ENCODE data around the gene ZNF771.
"Not testable (repeated sequence)": the region's sequence is repeated elsewhere in the genome, so short reads cannot be mapped to it uniquely, and the experiment has no call there.

Gene ZNF771

DNA sequence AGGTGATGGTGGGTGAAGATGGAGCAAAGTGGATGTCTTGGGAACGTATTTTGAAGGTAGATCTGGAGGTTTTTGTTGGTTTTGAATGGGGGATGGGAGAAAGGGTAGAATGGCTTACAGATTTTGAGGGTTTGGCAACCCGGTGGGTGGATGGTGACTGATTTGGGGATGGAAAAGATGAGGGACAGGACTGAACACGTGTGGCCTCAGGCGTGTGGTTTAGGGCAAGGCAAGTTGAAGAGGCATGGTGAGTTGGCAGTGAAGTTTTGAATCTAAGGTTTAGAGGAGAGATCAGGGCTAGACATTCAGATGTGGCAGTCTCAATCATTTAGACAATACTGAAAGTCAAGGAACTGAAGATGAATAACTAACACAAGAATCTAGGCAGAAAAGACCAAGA is 27.4 kb downstream of the ZNF771 start:
- DNase-seq (ENCODE audit: low read depth) = no peak

DNA sequence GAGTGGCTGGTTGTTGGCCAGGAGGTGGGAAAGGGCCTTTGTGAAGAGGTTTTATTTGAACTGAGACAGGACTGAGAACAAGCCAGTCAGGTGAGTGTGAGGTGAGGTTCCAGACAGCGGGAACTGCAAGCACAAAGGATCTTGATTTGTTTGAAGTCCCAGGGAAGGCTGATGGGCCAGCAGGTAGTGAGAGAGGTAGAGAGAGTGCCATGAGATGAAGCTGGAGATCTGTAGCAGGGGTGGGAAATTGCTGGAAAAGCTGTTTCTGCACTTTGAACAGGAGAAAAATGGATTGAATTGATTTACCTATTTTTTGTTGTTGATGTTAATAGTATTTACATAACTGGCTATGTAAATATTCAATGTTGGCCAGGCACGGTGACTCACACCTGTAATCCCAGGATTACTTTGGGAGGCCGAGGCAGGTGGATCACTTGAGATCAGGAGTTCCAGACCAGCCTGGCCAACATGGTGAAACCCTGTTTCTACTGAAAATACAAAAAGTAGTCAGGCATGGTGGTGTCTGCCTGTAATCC is 30.2 kb downstream of the ZNF771 start:
- DNase-seq (ENCODE audit: low read depth) = no peak

DNA sequence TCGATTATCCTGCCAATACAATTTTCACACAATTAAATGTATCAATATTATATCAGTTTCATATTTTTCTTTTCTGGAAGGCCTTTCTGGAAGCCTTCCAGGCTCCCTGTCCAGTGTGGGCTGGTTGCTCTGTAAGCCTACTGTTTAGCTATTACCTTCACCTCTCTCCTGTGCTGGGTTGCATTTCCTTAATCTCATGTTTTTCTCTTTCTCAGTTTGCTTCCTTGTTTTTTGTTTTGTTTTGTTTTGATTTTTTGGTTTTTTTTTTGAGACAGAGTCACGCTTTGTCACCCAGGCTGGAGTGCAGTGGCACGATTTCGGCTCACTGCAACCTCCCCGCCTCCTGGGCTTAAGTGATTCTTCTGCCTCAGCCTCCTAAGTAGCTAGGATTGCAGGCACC is 31.4 kb downstream of the ZNF771 start:
- no peak for DNase-seq (ENCODE audit: low read depth)

DNA sequence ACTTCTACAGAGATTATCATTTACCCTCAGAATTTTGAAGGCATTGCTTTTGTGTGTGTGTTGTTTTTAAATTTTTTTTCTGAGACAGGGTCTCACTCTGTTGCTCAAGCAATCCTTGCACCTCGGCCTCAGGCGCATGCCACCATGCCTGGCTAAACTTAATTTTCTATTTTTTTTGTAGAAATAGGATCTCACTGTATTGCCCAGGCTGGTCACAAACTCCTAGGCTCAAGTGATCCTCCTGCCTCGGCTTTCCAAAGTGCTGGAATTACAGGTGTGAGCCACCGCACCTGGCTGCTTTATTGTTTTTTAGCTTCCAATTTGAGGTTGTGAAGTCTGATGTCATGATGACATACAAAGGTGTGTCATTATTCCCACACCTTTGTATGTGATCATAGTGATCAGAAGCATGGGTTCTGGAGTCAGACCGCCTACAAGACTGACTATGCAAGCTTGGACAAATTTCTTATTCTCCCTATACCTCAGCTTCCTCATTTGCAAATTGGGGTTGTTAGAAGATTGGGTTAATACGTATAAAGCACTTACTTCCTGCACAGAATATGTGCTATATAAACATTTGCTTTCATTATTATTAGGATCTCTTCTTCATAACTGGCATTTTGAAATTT is 32.4 kb downstream of the ZNF771 start:
- DNase-seq (ENCODE audit: low read depth) = no peak

DNA sequence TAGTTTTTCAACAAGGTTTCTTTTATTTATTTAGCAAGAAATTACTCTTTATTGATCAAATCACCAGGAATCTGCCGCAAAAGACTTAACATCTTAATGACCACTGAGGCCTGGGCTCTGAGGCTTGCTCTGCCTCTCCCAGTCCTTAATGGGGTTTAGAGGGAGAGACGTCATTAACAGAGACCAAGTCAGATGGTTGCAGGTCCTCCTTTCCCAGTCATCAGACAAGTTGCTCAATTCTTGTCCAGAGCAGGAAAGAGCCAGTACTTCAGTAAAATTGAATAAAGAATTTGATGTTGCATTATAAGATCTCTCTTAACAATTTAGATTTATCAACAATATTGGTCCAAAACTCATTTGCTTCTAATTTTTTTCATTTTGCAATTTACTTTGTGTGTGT is 36.2 kb downstream of the ZNF771 start:
- no peak for DNase-seq (ENCODE audit: low read depth)

DNA sequence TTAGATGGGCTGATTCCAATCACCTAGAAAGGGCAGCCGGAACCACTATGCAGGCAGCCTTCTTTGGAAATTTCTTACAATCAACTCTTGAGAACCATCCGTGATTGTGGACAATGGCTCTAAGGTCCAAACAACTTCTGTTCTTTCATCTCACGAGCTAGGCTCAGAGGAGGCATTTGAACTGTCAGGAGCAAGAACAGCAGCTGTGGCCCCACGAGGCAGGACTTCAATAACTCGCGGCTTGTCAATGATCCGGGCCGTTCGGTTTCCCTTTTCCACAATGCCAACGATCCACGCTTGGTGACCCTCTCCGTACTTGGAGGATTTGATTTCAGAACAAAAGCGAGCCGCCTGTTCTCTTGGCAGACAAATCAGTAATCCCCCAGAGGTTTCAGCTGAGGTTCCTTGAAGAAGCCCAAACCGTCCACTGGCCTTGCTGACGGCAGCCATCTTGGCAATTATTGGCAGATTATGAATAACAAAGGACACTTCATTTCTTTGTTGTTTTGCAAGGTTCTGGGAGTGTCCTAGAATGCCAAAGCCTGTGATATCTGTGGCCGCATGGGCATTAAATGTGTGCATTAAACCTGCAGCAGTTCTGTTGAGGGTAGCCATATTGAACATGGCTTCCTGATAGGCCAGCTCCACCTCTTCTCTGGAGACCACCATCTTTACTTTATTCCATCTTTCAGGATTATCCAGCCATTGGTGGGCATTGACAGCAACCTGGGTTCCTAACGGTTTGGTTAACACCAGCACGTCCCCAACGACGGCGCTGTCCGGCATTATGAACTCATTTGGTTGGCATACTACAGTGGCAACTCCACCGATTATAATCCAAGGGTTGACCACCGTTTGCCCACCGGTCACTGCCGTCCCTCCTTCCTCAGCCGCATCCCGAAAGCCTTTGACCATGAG is 37.1 kb downstream of the ZNF771 start:
- DNase-seq (ENCODE audit: low read depth) = no peak

DNA sequence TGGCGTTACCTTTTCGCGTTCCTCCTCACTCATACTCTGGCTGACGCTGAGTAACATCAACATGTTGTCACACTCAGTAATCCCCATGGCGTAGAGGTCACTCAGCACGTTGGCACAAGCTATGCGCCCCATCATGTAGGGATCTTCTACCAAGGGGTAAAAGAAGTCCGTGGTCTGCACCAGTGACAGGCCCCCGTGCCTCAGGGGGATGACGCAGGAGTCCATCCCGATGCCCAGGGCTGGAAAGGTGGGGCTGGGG is 37.7 kb downstream of the ZNF771 start:
- DNase-seq (ENCODE audit: low read depth) = no peak

DNA sequence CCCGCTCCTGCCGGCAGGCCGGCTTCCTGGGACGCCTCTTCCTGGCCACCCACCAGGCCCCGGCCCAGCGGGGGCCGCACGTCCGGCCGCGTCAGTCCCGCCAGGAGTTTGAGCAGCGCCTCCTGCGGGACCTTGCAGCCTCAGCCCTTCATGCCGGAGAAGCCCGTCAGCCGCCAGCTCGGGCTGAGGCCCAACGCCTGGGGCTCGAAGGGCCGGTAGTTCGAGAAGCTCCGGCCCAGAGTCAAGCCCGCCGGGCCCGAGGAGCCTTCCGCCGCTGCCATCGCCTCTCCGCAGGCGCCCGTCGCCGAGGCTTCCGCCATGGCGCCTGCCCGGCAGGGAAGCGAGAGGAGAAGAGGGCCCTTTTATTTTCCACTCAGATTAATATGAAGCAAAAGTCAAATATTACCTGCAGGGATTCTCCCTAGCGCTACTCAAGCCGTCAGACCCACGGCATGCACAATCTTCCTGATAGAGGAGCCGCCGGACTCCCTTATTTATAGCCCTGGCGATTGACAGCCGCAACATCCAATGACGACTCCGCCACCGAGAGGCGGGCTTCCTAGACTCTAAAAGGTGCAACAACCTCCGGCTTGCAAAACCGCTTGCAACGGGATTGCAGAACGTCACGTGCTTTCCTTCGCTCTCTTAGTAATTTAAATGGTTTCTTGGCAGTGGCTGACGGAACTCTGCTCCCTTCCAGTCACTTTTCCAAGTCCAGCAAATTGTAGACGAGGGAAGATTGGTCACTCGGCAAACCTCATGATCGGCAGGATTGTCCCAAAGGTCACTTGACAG is 38.2 kb downstream of the ZNF771 start, which contains the start of gene SEPHS2:
SEPHS2 (minus strand) TSS at position 467 of the 795 bp plus-strand sequence; CDS start at position 320, 147 bp downstream.
- DNase-seq (ENCODE audit: low read depth) = peak; percentile 93

DNA sequence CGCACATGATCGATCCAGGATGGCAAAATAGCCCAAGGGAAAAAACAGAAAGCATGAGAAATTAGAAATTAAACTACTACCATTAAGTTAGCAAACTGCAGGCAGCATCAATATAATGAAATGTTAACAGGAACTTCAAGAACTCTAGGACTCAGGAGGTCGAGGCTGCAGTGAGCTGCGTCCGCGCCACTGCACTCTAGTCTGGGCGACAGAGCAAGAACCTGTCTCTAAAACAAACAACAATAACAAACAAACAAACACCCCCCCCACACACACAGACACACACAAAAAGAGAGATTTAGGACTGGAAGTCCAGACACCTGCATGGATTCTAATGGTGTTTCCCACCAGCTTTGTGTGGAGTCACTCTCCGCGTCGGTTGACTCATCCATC is 38.8 kb downstream of the ZNF771 start:
- DNase-seq (ENCODE audit: low read depth) = no peak

DNA sequence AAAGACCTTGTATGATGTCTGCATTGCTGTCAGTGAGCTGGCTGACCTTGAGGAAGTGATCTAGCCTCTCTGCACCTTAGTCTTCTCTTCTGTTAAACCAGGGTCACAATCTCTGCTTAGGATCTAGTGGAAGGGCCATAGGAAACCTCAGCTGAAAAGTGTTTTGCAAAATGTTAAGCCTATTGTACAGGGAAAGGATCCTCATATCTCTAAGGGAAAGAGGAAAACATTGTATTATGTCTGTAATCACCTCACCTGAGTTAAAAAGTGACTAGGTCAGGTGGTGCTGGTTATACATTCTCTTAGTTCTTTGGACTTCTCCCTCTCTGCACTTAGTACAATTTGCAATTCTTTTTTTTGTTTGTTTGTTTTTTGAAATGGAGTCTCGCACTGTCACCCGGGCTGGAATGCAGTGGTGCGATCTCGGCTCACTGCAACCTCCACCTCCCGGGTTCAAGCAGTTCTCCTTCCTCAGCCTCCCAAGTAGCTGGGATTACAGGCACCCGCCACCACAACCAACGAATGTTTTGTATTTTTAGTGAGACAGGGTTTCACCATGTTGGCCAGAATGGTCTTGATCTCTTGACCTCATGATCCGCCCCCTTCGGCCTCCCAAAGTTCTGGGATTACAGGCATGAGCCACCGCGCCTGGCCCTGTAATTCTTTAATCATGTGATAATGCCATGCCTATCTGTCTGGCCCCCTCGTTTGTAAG is 40.3 kb downstream of the ZNF771 start:
- DNase-seq (ENCODE audit: low read depth) = no peak

DNA sequence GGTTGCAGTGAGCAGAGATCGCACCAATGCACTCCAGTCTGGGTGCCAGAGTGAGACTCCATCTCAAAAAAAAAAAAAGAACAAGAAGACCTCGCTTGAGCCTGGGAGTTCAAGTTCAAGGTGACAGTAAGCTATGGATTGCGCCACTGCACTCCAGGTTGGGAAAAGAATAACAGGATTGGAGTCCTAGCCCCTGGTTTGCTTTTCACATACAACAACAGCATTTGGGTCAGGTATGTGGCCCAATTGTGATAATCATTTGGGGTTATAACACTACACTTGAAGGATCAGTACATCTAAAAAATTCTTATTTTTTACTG is 41.7 kb downstream of the ZNF771 start:
- DNase-seq (ENCODE audit: low read depth) = no peak

DNA sequence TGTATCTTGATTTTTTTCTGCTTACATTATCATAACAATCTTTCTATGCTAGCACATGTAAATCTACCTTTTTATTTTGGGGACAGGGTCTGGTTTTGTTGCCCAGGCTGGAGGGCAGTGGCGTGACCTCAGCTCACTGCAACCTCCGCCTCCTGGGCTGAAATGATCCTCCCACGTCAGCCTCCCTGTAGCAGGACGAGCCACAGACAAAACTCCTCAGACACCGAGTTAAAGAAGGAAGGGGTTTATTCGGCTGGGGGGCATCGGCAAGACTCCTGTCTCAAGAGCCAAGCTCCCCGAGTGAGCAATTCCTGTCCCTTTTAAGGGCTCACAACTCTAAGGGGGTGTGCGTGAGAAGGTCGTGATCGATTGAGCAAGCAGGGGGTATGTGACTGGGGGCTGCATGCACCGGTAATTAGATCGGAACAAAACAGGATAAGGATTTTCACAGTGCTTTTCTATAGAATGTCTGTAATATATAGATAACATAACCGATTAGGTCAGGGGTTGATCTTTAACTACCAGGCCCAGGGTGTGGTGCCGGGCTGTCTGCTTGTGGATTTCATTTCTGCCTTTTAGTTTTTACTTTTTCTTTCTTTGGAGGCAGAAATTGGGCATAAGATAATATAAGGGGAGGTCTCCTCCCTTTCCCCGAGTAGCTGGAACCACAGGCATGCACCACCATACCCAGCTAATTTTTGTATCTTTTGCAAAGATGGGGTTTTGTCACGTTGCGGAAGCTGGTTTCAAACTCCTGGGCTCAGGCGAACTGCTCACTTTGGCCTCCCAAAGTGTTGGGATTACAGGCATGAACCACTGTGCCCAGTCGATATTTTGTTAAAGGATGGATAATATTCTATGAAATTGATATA is 45.5 kb downstream of the ZNF771 start:
- DNase-seq (ENCODE audit: low read depth) = not testable (repeated sequence)

DNA sequence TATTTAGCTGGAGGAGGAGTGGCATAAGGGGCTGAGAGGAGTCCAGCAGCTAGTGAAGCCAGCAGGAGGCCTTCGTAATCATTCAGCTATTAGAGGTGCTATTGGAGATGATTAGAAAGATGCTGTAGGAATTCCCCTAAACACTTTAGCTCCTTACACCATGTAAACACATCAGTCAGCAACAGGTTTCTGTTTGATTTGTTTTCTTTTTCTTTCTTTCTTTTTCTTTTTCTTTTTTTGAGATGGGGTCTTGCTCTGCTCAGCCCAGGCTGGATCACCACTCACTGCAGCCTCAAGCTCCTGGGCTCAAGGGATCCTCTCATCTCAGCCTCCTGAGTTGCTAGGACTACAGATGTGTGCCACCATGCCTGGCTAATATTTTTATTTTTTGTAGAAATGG is 48.9 kb downstream of the ZNF771 start:
- DNase-seq (ENCODE audit: low read depth) = no peak

DNA sequence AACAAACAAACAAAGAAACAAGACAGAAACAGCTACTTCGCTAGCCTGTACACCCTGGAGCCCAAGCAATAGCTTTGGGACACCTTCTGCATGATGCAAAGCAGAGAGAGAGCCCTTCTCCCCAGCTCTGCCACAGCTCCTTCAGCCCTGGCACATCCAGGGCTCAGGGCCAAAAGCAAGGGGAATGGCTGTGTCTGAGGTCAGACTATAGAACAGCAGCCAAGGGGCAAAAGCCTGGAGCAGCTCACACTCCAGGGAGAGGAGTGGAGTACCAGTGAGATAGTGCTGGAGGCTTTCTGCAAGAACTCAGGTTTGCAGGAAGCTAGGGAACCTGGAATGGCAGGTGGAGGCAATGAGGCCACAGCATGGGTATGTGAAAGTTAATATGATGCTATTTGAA is 49.9 kb downstream of the ZNF771 start:
- no peak for DNase-seq (ENCODE audit: low read depth)

DNA sequence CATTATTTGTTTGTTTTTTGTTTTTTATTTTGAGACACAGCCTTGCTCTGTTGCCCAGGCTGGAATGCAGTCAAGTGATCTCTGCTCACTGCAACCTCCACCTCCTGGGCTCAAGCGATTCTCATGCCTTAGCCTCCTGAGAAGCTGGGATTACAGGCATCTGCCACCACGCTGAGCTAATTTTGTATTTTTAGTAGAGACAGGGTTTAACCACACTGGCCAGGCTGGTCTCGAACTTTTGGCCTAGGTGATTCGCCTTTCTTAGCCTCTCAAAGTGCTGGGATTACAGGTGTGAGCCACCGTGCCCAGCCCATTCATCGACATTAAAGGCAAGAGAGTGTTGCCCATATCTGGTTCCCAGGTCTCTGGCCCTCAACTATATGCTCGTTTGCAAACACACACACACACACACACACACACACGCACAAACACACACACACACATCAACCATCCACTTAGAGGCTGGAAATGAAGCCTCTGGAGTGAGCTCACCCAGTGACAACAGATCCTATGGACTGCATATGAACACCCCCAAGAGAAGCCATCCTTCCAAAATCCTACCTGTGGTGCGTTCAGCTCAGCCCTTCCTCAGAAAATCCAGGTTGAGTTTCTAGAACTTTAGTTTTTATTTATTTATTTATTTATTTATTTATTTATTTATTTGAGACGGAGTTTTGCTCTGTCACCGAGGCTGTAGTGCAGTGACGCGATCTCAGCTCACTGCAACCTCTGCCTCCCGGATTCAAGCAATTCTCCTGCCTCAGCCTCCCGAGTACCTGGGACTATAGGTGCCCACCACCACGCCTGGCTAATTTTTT is 50.5 kb downstream of the ZNF771 start:
- DNase-seq (ENCODE audit: low read depth) = no peak

DNA sequence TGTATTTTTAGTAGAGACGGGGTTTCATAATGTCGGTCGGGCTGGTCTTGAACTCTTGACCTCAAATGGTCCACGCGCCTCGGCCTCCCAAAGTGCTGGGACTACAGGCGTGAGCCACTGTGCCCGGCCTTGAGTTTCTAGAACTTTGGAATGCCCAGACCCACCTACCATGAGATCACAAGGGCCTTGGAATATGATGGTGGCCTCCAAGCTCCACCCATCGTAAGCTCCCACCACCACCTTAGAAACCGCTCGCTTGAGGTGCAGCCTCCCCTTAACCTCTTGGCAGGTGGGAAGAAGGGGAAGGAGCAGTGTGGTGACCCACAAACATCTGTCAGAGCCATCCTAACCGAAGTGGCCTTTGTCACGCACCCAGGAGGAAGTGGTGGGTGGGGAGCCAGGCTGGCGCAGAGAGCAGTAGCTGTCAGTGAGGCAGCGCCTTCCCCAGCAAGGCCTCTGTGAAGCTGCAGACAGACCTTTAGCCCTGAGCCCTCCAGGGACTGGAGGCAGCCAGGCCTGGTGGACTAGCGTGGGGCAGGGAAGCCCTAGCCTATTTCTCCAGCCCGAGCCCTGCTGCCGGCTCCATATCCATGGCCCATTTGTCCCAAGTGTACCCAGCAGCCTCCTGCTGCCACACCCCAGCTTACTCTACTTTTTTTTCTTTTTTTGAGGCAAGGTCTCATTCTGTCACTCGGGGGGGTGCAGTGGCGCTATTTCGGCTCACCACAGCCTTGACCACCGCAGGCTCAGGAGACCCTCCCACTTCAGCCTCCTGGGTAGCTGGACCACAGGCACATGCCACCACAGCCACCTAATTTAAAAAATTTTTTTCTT is 51.4 kb downstream of the ZNF771 start:
- DNase-seq (ENCODE audit: low read depth) = peak; percentile 32

DNA sequence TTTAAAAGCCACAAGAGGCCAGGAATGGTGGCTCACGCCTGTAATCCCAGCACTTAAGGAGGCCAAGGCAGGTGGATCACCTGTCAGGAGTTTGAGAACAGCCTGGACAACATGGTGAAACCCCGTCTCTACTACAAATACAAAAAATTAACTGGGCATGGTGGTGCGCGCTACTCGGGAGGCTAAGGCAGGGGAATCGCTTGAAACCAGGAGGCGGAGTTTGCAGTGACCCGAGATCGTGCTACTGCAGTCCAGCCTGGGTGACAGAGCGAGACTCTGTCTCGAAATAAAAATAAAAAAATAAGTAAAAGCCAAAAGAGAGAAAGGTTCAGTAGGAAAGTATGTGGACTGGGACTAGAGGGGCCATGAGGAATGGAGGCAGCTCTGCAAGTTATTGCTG is 52.0 kb downstream of the ZNF771 start:
- DNase-seq (ENCODE audit: low read depth) = no peak

DNA sequence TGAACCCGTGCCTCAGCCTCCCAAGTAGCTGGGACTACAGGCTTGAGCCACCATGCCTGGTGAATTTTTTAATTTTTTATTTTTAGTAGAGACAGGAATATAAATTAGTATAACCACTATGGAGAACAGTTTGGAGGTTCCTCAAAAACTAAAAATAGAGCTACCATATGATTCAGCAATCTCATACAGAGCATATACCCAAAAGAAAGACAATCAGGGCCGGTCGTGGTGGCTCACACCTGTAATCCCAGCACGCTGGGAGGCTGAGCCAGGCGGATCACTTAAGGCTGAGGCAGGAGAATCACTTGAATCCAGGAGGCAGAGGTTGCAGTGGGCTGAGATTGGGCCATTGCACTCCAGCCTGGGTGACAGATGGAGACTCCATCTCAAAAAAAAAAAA is 54.0 kb downstream of the ZNF771 start:
- not testable (repeated sequence) for DNase-seq (ENCODE audit: low read depth)

DNA sequence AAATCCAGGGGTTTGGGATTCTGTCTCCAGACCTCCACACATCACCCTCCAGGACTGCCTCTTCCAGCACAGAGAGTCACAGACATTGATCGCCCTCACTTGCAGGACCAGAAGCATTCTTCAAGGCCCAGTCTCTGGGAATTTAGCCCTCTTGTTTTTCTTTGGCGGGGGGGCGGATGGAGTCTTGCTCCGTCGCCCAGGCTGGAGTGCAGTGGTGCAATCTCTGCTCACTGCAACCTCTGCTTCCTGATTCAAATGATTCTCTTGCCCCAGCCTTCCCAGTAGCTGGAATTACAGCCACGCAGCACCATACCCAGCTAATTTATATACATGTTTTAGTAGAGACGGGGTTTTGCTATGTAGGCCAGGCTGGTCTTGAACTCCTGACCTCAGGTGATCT is 56.7 kb downstream of the ZNF771 start:
- no peak for DNase-seq (ENCODE audit: low read depth)

Data from T follicular helper cell (primary cell).